Measurements from ENCODE around the gene DCC. TPM values are rescaled to one million over a fixed set of nuclear protein-coding genes. Genes with fewer than 3 reads are reported as not detected.

The DCC gene
- total RNA-seq, 4 donors from 2014 or later, result 0.16 TPM; not detected in 3

GRCh38 chr18:52612406-52612805, 272.4 kb downstream of the DCC start:
- no peaks in the 10 kb centered on the region for H3K4me1 ChIP-seq
- no peak overlapping the region for H3K27ac ChIP-seq
- DNase-seq (ENCODE audit: low spot score in 2 of 2), result no peak
- H3K27me3 ChIP-seq, result no peaks in the 10 kb centered on the region
- no peaks in the 10 kb centered on the region for H3K36me3 ChIP-seq
- TF ChIP-seq POLR2A (IDR thresholded peaks at IDR 0.05), result no peak
- no peak for TF ChIP-seq CTCF (IDR thresholded peaks at IDR 0.05)
- TF ChIP-seq EP300 (IDR thresholded peaks at IDR 0.05), result no peak
- no peak for TF ChIP-seq POLR2AphosphoS5 (IDR thresholded peaks at IDR 0.05)
- H3K9me3 ChIP-seq, result no peaks in the 10 kb centered on the region
- no peak overlapping the region for H3K4me3 ChIP-seq

GRCh38 chr18:52615321-52615720, 275.3 kb downstream of the DCC start:
- Histone ChIP-seq H3K36me3 (no peaks in the 10 kb centered on the region), H3K4me3 (no peak overlapping the region), H3K9me3 (no peaks in the 10 kb centered on the region), H3K27me3 (no peaks in the 10 kb centered on the region), H3K4me1 (no peaks in the 10 kb centered on the region), H3K27ac (no peak overlapping the region)
- no peak for DNase-seq (ENCODE audit: low spot score in 2 of 2)
- TF ChIP-seq CTCF (IDR thresholded peaks at IDR 0.05), result no peak
- no peak for TF ChIP-seq EP300 (IDR thresholded peaks at IDR 0.05)
- 29% methylated on average over 2 of the region's 2 CpGs for WGBS

- Histone ChIP-seq H3K27ac (no peak overlapping the region), H3K9me3 (no peaks in the 10 kb centered on the region), H3K4me1 (no peaks in the 10 kb centered on the region), H3K4me3 (no peak overlapping the region), H3K36me3 (no peaks in the 10 kb centered on the region), H3K27me3 (no peaks in the 10 kb centered on the region)
- no peak for DNase-seq (ENCODE audit: low spot score in 2 of 2)
- TF ChIP-seq CTCF (IDR thresholded peaks at IDR 0.05), result no peak
- TF ChIP-seq EP300 (IDR thresholded peaks at IDR 0.05), result no peak
- TF ChIP-seq POLR2A (IDR thresholded peaks at IDR 0.05), result no peak
- WGBS, result 73% methylated on average over 3 of the region's 3 CpGs
Measured at GRCh38 chr18:52615943-52616342, 275.9 kb downstream of the DCC start.

DNA sequence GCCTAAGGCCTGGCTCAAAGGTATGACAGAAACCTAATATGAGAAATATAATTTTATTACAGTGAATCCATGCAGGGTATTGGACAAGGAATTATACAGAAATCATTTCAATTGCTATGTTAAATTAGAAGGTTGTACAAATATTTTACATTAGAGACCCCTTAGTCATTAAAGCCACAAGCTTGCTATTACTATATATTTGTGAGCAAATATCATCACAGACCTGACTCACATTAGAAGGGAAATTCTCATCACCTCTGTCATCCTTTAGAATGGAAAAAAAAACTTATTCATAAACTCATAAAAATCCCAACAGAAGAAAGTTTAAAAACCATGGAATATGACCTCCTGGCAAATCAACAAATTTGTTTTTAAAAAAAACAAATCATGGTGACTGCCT, 277.9 kb downstream of the DCC start:
- no peak overlapping the region for H3K27ac ChIP-seq
- DNase-seq (ENCODE audit: low spot score in 2 of 2), result no peak
- no peaks in the 10 kb centered on the region for H3K9me3 ChIP-seq
- H3K36me3 ChIP-seq, result no peaks in the 10 kb centered on the region
- TF ChIP-seq POLR2A (IDR thresholded peaks at IDR 0.05), result no peak
- TF ChIP-seq EP300 (IDR thresholded peaks at IDR 0.05), result no peak
- TF ChIP-seq POLR2AphosphoS5 (IDR thresholded peaks at IDR 0.05), result no peak
- no peak for TF ChIP-seq CTCF (IDR thresholded peaks at IDR 0.05)
- no peaks in the 10 kb centered on the region for H3K4me1 ChIP-seq
- H3K4me3 ChIP-seq, result no peak overlapping the region
- H3K27me3 ChIP-seq, result no peaks in the 10 kb centered on the region

DNA sequence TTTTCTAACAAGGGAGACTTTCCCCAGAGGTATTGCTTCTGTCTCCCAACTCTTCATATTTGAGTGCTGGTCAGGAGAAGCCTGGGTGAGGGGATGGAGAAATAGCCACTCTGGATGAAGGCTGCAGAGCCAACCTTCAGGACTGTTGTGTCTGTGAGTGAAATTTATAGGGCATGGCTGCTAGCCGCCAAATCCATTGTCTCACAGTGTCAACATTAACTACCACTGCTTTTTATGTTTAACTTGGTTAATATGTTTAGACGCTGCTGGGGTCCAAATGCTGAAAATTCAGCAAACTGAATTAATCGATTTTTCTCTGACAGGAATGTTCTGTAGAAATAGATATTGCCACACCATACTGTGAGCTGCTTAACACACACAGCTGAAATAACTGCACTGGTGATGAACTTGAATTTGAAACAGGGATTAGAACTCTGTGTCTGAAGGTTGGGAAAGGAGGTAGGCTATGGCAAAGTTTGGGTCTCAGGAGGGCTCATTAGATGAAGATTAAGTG, 281.0 kb downstream of the DCC start:
- no peak overlapping the region for H3K4me3 ChIP-seq
- DNase-seq (ENCODE audit: low spot score in 2 of 2), result no peak
- TF ChIP-seq EP300 (IDR thresholded peaks at IDR 0.05), result no peak
- TF ChIP-seq POLR2AphosphoS5 (IDR thresholded peaks at IDR 0.05), result no peak
- TF ChIP-seq CTCF (IDR thresholded peaks at IDR 0.05), result no peak
- no peak for TF ChIP-seq POLR2A (IDR thresholded peaks at IDR 0.05)
- WGBS, result 85% methylated on average over 3 of the region's 3 CpGs
- H3K9me3 ChIP-seq, result no peaks in the 10 kb centered on the region
- H3K27me3 ChIP-seq, result no peaks in the 10 kb centered on the region
- H3K27ac ChIP-seq, result no peak overlapping the region
- H3K4me1 ChIP-seq, result no peaks in the 10 kb centered on the region
- no peaks in the 10 kb centered on the region for H3K36me3 ChIP-seq
